NB4 (cell line): ENCODE results near the gene CYP19A1.

Experiments used
- CTCF ChIP-seq: IDR thresholded peaks from one replicate; pipeline ENCODE4 v1.5.1; 2012; ENCODE audit warnings: low read depth, low read length
- MAX ChIP-seq: IDR thresholded peaks from 2 replicates; pipeline ENCODE4 v1.6.1; 2011; ENCODE audit warnings: low read depth, low read length

- TF ChIP-seq MAX (no peak), CTCF (no peak)
Observed at GRCh38 chr15:51200792-51201191, 137.6 kb downstream of the CYP19A1 start.
